Brain microvascular endothelial cell (primary cell): ENCODE results near the gene NETO2.
"Not testable (repeated sequence)": the region's sequence is repeated elsewhere in the genome, so short reads cannot be mapped to it uniquely, and the experiment has no call there.

Experiments used
- DNase-seq: peaks from one replicate; pipeline ENCODE4 v3.0.0-alpha.2; 2020
- H3K27ac ChIP-seq: fragments of 250-450 bp; sonication (Bioruptor Pico); 2 replicates; pipeline ENCODE4 v1.5.1; 2020; ENCODE audit warnings: mild to moderate bottlenecking, moderate library complexity
- H3K27me3 ChIP-seq: fragments of 250-450 bp; sonication (Bioruptor Pico); replicated peaks from 2 replicates; pipeline ENCODE4 v1.5.1; 2020; ENCODE audit warnings: mild to moderate bottlenecking
- H3K36me3 ChIP-seq: fragments of 250-450 bp; sonication (Bioruptor Pico); replicated peaks from 2 replicates; pipeline ENCODE4 v1.5.1; 2020; ENCODE audit warnings: mild to moderate bottlenecking
- H3K4me3 ChIP-seq: 2 replicates; pipeline ENCODE4 v1.5.1; 2011; ENCODE audit warnings: low read depth, mild to moderate bottlenecking, control low read depth, low read length, moderate library complexity
- CTCF ChIP-seq: IDR thresholded peaks from 2 replicates; pipeline ENCODE4 v1.5.1; 2011; ENCODE audit warnings: low read depth, mild to moderate bottlenecking, moderate library complexity, low read length, control low read depth, inconsistent platforms; ENCODE audit errors: missing control alignments
- in situ Hi-C: cut with HindIII; loops from 2 replicates; pipeline ENCODE4 v1.10.0; 2017; ENCODE audit warnings: low sequenced_read_pairs, low pct_ligation_motif_present

The NETO2 gene

DNA sequence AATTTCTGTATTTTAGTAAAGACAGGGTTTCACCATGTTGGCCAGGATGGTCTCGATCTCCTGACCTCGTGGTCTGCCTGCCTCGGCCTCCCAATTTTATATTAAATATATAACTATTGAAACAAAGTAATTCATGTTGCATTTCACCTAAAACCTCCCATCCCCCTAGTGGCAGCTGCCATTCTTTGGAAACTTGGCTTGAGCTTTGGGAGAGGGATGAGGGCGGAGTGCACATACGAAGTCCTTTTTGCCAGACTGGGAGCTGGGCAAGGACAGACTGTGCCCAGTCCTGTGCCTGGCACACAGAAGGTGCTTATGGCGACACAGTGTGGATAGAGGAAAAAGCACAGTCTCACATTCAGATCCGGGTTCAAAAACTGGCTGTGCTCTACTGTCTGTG is 83.8 kb downstream of the NETO2 start:
- no peak for DNase-seq
- peak; percentile 5 for TF ChIP-seq CTCF
- Histone ChIP-seq H3K36me3 (no peaks in the 10 kb centered on the region), H3K27ac (no peak overlapping the region), H3K27me3 (no peaks in the 10 kb centered on the region), H3K4me3 (no peak overlapping the region)
- in situ Hi-C loops = no loop called here

DNA sequence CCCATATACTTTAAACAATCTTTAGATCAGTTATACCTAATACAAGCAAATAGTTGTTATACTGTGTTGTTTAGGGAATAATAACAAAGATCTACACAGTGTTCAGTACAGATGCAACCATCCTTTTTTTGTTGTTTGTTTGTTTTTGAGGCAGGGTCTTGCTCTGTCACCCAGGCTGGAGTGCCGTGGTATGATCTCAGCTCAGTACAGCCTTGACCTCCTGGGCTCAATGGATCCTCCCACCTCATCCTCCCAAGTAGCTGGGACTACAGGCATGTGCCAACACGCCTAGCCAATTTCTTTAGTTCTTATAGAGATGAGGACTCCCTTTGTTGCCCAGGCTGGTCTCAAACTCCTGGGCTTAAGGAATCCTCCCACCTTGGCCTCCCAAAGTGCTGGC is 84.6 kb downstream of the NETO2 start:
- DNase-seq, H3K4me3 ChIP-seq, H3K36me3 ChIP-seq, in situ Hi-C loops, H3K27ac ChIP-seq, H3K27me3 ChIP-seq: not testable (repeated sequence)

DNA sequence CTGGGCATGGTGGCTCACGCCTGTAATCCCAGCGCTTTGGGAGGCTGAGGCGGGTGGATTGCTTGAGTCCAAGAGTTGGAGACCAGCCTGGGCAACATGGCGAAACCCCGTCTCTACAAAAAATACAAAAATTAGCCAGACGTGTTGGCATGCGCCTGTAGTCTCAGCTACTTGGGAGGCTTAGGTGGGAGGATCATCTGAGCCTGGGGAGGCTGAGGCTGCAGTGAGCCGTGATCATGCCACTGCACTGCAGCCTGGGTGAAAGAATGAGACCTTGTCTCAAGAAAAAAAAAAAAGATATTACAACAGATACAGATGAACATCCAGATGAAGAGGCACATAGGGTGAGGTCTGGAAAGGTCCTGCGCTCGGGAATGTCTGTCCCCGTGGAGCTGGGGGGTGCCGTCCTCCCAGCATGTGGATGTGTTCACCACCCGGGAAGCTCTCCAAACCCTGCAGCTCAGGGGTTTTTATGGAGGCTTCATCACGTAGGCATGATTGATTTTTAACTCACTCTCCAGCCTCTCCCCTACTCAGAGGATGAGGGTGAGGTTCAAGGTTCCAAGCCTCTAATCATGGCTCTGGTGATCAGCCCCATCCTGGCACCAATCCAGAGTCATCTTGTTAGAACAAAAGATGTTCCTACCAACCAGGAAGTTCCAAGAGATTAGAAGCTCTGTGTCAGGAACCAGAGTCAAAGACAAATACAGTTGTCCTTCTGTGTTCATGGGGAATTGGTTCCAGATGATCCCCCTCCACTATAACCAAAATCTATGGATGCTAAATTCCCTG is 85.3 kb downstream of the NETO2 start:
- DNase-seq = peak; percentile 12
- no peaks in the 10 kb centered on the region for H3K27me3 ChIP-seq
- H3K4me3 ChIP-seq = no peak overlapping the region
- in situ Hi-C loops = no loop called here
- TF ChIP-seq CTCF = no peak
- H3K27ac ChIP-seq = no peak overlapping the region
- no peaks in the 10 kb centered on the region for H3K36me3 ChIP-seq

GRCh38 chr16:47057630-47057993 is 86.1 kb downstream of the NETO2 start:
- no peak for DNase-seq
- H3K36me3 ChIP-seq = no peaks in the 10 kb centered on the region
- in situ Hi-C loops = no loop called here

GRCh38 chr16:47056688-47057629 is 86.8 kb downstream of the NETO2 start:
- no peaks in the 10 kb centered on the region for H3K36me3 ChIP-seq
- H3K4me3 ChIP-seq = no peak overlapping the region
- DNase-seq = no peak
- no peak overlapping the region for H3K27ac ChIP-seq
- in situ Hi-C loops = no loop called here
- no peak for TF ChIP-seq CTCF
- no peaks in the 10 kb centered on the region for H3K27me3 ChIP-seq

More at GRCh38 chr16:47057630-47057993, 86.1 kb downstream of the NETO2 start:
- no peak overlapping the region for H3K4me3 ChIP-seq
- no peaks in the 10 kb centered on the region for H3K27me3 ChIP-seq
- TF ChIP-seq CTCF = no peak
- H3K27ac ChIP-seq = no peak overlapping the region

GRCh38 chr16:47056061-47056460 is 87.7 kb downstream of the NETO2 start:
- DNase-seq, H3K4me3 ChIP-seq, H3K27ac ChIP-seq, H3K36me3 ChIP-seq, H3K27me3 ChIP-seq, in situ Hi-C loops: not testable (repeated sequence)
